HepG2 (cell line): ENCODE measurements around the gene PIGO. TPM values are rescaled to one million over a fixed set of nuclear protein-coding genes. Genes with fewer than 3 reads are reported as not detected.

Experiments
- ATAC-seq: fragments of 200-7000 bp; cut with Tn5 transposase; 3 replicates; pipeline ENCODE4 v1.9.1; 2020; ENCODE audit warnings: mild to moderate bottlenecking, moderate library complexity
- BruUV-seq: library from RNA; stranded (reverse); fragments of 400-500 nt; replicated peaks from 2 replicates; lab custom pipeline; 2021; lab: Mats Ljungman, UMichigan
- CTCF ChIA-PET: fragments of 300-600 bp; formaldehyde crosslinking; extraction: SDS; loops from one replicate; lab custom pipeline; 2021; ENCODE audit warnings: low total read pairs, inconsistent platforms, low intra/inter-chr PET ratio; lab: Yijun Ruan, JAX
- POLR2A ChIA-PET: fragments of 350-600 bp; sonication (Branson Sonifier 250); formaldehyde crosslinking; loops from one replicate; lab custom pipeline; 2020; ENCODE audit warnings: antibody characterized with exemption, inconsistent platforms; lab: Yijun Ruan, JAX
- DNase-seq: peaks from one replicate; pipeline ENCODE4 v3.0.0-alpha.2; 2015; ENCODE audit warnings: low spot score
- FAIRE-seq: peaks from 3 replicates; lab custom pipeline; 2011; peaks lifted over from hg19 to GRCh38; lab: Jason Lieb, UNC
- H2AFZ ChIP-seq: one replicate; pipeline ENCODE4 v1.6.1; 2011; ENCODE audit warnings: low read length, inconsistent platforms
- H3K27ac ChIP-seq: fragments of 300-600 bp; 3 replicates; pipeline ENCODE4 v1.8.0; 2011; ENCODE audit warnings: mixed run types, mild to moderate bottlenecking, mixed read lengths, low read length, inconsistent platforms; ENCODE audit not compliant: insufficient read depth; ENCODE audit errors: extremely low read length
- H3K27me3 ChIP-seq, 2 experiments: fragments of 200-600 bp in 1 of 2; 2 replicates in 1 of 2; 3 replicates in 1 of 2; pipeline versions ENCODE4 v1.6.0 to v1.8.0; 2011; ENCODE audit warnings: low read length in 2 of 2, mild to moderate bottlenecking in 2 of 2, moderate library complexity in 2 of 2, inconsistent platforms in 1 of 2; ENCODE audit not compliant: insufficient read depth in 2 of 2, control insufficient read depth in 1 of 2
- H3K36me3 ChIP-seq, 2 experiments: fragments of 200-600 bp in 1 of 2; replicated peaks in 1 of 2; 2 replicates in 1 of 2; 3 replicates in 1 of 2; pipeline versions ENCODE4 v1.5.1 to v1.8.0; 2011; ENCODE audit warnings: low read length in 2 of 2, inconsistent platforms in 1 of 2; ENCODE audit not compliant: insufficient read depth in 2 of 2, control insufficient read depth in 1 of 2
- H3K4me1 ChIP-seq: 2 replicates; pipeline ENCODE4 v1.5.1; 2012; ENCODE audit warnings: low read length, inconsistent platforms; ENCODE audit not compliant: insufficient read depth
- H3K4me2 ChIP-seq: 2 replicates; pipeline ENCODE4 v1.6.0; 2011; ENCODE audit warnings: low read depth, low read length, inconsistent platforms
- H3K4me3 ChIP-seq, 3 experiments: fragments of 200-600 bp in 1 of 3; sonication (generic), shearing (Covaris generic) in 1 of 3; replicated peaks in 1 of 3; 2 replicates each; pipeline ENCODE4 v1.5.1; 2011 to 2016; ENCODE audit warnings: low read length in 3 of 3, inconsistent platforms in 2 of 3, low read depth in 2 of 3, mild to moderate bottlenecking in 2 of 3, control low read depth in 1 of 3, mixed read lengths in 1 of 3; ENCODE audit not compliant: insufficient read depth in 1 of 3
- H3K79me2 ChIP-seq: one replicate; pipeline ENCODE4 v1.6.1; 2011; ENCODE audit warnings: low read length, inconsistent platforms; ENCODE audit not compliant: insufficient read depth
- H3K9ac ChIP-seq: 2 replicates; pipeline ENCODE4 v1.6.0; 2011; ENCODE audit warnings: mild to moderate bottlenecking, low read depth, low read length, inconsistent platforms; ENCODE audit not compliant: insufficient read depth
- H3K9me3 ChIP-seq: 2 replicates; pipeline ENCODE4 v1.5.1; 2012; ENCODE audit warnings: mild to moderate bottlenecking, low read length
- H4K20me1 ChIP-seq: 2 replicates; pipeline ENCODE4 v1.6.0; 2011; ENCODE audit warnings: inconsistent platforms, mild to moderate bottlenecking, low read length, moderate library complexity; ENCODE audit not compliant: insufficient read depth
- AHR ChIP-seq: IDR thresholded peaks from 2 replicates; pipeline ENCODE4 v1.6.1; 2018; ENCODE audit warnings: missing genetic modification reagents, missing compliant biosample characterization
- CEBPB ChIP-seq: IDR thresholded peaks from 2 replicates; pipeline ENCODE4 v1.6.1; 2011; ENCODE audit warnings: low read depth, low read length, improper control_type of control experiment, borderline replicate concordance
- CEBPG ChIP-seq: IDR thresholded peaks from 2 replicates; pipeline ENCODE4 v1.6.1; 2016
- HMG20A ChIP-seq: IDR thresholded peaks from 2 replicates; pipeline ENCODE4 v1.6.1; 2016; ENCODE audit warnings: borderline replicate concordance
- HNRNPL ChIP-seq: fragments of 200-400 bp; formaldehyde crosslinking; IDR thresholded peaks from 2 replicates; pipeline ENCODE4 v1.6.1; 2017; ENCODE audit warnings: mild to moderate bottlenecking, low read depth, low read length
- MED1 ChIP-seq: sonication (generic); formaldehyde crosslinking; IDR thresholded peaks from 2 replicates; pipeline ENCODE4 v1.4.0; 2020; ENCODE audit warnings: missing genetic modification reagents
- NAIF1 ChIP-seq: sonication (generic); formaldehyde crosslinking; IDR thresholded peaks from 2 replicates; pipeline ENCODE4 v1.5.0; 2020; ENCODE audit warnings: mild to moderate bottlenecking, missing genetic modification reagents, borderline replicate concordance
- ZBTB21 ChIP-seq: sonication (generic); formaldehyde crosslinking; IDR thresholded peaks from 2 replicates; pipeline ENCODE4 v1.4.0; 2020; ENCODE audit warnings: missing genetic modification reagents
- ZFP36L2 ChIP-seq: sonication (generic); formaldehyde crosslinking; IDR thresholded peaks from 2 replicates; pipeline ENCODE4 v1.4.0; 2020; ENCODE audit warnings: missing genetic modification reagents
- ZNF367 ChIP-seq: sonication (generic); formaldehyde crosslinking; IDR thresholded peaks from 2 replicates; pipeline ENCODE4 v1.4.0; 2020; ENCODE audit warnings: missing genetic modification reagents, borderline replicate concordance
- ZNF496 ChIP-seq: sonication (generic); formaldehyde crosslinking; IDR thresholded peaks from 2 replicates; pipeline ENCODE4 v1.8.1; 2023; ENCODE audit warnings: mild to moderate bottlenecking, moderate library complexity, missing genetic modification reagents; ENCODE audit not compliant: insufficient replicate concordance
- ZNF563 ChIP-seq: sonication (generic); formaldehyde crosslinking; IDR thresholded peaks from 2 replicates; pipeline ENCODE4 v1.8.0; 2022; ENCODE audit warnings: mild to moderate bottlenecking, moderate library complexity, missing genetic modification reagents
- ZNF83 ChIP-seq: sonication (generic); formaldehyde crosslinking; IDR thresholded peaks from 2 replicates; pipeline ENCODE4 v1.4.0; 2020; ENCODE audit warnings: missing genetic modification reagents, mild to moderate bottlenecking, borderline replicate concordance
- WGBS: methylation state at CpG from one replicate; pipeline ENCODE4 v1.1.6; 2017; ENCODE audit warnings: low lambda C conversion rate; 5-methylcytosine and 5-hydroxymethylcytosine counted together
- in situ Hi-C: cut with HindIII; loops from 2 replicates; pipeline ENCODE4 v1.10.0; 2017; ENCODE audit warnings: low pct_unique_long_range_greater_than_20kb; ENCODE audit not compliant: extremely low pct_ligation_motif_present
- intact Hi-C: fragments of 100-400 bp; cut with micrococcal nuclease; formaldehyde crosslinking; loops from one replicate; pipeline ENCODE4 v1.10.0; 2022; ENCODE audit not compliant: unreplicated experiment
- polyA plus RNA-seq, 8 experiments: library from polyadenylated mRNA; depleted of rRNA in 3 of 8; stranded (reverse) in 7 of 8; unstranded in 1 of 8; fragments of >200 nt; fragmentation: Illumina TruSeq in 4 of 8; extraction: Trizol in 4 of 8; gene quantifications; 2 replicates each; pipeline versions ENCODE4 v1.2.1 to v1.2.3, GENCODE V29; 2011 to 2016; ENCODE audit warnings: low read depth in 4 of 8, missing spikeins in 1 of 8, mixed read lengths in 1 of 8; ENCODE audit not compliant: insufficient read depth in 1 of 8
- total RNA-seq, 5 experiments: library from RNA; depleted of rRNA; stranded (reverse); fragments of >200 nt; fragmentation: Illumina TruSeq; extraction: Trizol; gene quantifications; 2 replicates each; pipeline ENCODE4 v1.2.3, GENCODE V29; 2016; ENCODE audit warnings: low read depth in 1 of 5
- TF ChIP-seq, protein P1 (sequence below): sonication (generic); formaldehyde crosslinking; IDR thresholded peaks from 2 replicates; pipeline ENCODE4 v1.4.0; 2020; ENCODE audit warnings: missing genetic modification reagents
- TF ChIP-seq, protein P2 (sequence below): IDR thresholded peaks from 2 replicates; pipeline ENCODE4 v1.6.1; 2016; ENCODE audit warnings: mild to moderate bottlenecking
- TF ChIP-seq, protein P3 (sequence below): IDR thresholded peaks from 2 replicates; pipeline ENCODE4 v1.6.1; 2016

Gene PIGO
- total and polyA plus RNA-seq, 2 of the 13 experiments (the other 11 are each of a cell fraction or from before 2014, with no cell fraction given) = 20.5 to 26.2 TPM

DNA sequence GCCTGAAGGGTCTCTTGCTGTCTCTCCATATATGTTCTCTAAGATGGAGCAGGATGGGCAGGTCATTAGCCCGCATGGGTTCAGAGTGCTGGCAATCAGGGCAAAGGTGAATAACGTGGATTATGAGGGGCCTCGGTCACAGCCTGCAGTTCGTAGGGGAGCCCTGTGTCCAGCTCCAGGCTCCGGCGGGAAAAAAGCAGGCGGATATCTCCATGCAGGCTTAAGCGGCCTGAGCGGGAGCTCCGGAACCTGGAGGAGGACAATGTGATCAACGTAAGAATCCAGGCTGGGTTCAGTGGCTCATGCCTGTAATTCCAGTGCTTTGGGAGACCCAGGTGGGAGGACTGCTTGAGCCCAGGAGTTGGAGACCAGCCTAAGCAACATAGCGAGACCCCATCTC lies 8.7 kb upstream of the PIGO start:
- no peak overlapping the region for H3K4me2 ChIP-seq
- H3K27me3 ChIP-seq = no peaks in the 10 kb centered on the region; a peak in 1 of 5 replicates
- no peak for FAIRE-seq
- H2AFZ ChIP-seq = no peak overlapping the region
- no peak overlapping the region for H3K27ac ChIP-seq
- in situ Hi-C loops = no loop called here
- peaks cover 16% of the 10 kb centered on the region for H3K79me2 ChIP-seq
- intact Hi-C loops = no loop called here
- H3K4me1 ChIP-seq = peaks cover 23% of the 10 kb centered on the region
- peaks cover 7 to 19% of the 10 kb centered on the region in 2 experiments; a peak in 4 of 5 replicates for H3K36me3 ChIP-seq
- DNase-seq = no peak
- ATAC-seq = no peak
- no TSS peak for BruUV-seq
- ChIA-PET POLR2A (no interaction called here), CTCF (no interaction called here)
- WGBS = 93% methylated on average over 12 of the region's 12 CpGs
- H3K9ac ChIP-seq = no peak overlapping the region
- no peaks in the 10 kb centered on the region for H4K20me1 ChIP-seq
- H3K4me3 ChIP-seq = no peak overlapping the region
- no peaks in the 10 kb centered on the region for H3K9me3 ChIP-seq
- no peak for TF ChIP-seq ZNF496
- TF ChIP-seq, protein P1, sequence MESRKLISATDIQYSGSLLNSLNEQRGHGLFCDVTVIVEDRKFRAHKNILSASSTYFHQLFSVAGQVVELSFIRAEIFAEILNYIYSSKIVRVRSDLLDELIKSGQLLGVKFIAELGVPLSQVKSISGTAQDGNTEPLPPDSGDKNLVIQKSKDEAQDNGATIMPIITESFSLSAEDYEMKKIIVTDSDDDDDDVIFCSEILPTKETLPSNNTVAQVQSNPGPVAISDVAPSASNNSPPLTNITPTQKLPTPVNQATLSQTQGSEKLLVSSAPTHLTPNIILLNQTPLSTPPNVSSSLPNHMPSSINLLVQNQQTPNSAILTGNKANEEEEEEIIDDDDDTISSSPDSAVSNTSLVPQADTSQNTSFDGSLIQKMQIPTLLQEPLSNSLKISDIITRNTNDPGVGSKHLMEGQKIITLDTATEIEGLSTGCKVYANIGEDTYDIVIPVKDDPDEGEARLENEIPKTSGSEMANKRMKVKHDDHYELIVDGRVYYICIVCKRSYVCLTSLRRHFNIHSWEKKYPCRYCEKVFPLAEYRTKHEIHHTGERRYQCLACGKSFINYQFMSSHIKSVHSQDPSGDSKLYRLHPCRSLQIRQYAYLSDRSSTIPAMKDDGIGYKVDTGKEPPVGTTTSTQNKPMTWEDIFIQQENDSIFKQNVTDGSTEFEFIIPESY = no peak
- TF ChIP-seq CEBPG = no peak
- TF ChIP-seq HMG20A (CRISPR knock-in tag) = no peak
- no peak for TF ChIP-seq ZNF367
- TF ChIP-seq ZBTB21 = no peak
- TF ChIP-seq AHR = no peak
- TF ChIP-seq, protein P2, sequence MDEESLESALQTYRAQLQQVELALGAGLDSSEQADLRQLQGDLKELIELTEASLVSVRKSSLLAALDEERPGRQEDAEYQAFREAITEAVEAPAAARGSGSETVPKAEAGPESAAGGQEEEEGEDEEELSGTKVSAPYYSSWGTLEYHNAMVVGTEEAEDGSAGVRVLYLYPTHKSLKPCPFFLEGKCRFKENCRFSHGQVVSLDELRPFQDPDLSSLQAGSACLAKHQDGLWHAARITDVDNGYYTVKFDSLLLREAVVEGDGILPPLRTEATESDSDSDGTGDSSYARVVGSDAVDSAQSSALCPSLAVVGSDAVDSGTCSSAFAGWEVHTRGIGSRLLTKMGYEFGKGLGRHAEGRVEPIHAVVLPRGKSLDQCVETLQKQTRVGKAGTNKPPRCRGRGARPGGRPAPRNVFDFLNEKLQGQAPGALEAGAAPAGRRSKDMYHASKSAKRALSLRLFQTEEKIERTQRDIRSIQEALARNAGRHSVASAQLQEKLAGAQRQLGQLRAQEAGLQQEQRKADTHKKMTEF (CRISPR knock-in tag) = no peak
- TF ChIP-seq, protein P3, sequence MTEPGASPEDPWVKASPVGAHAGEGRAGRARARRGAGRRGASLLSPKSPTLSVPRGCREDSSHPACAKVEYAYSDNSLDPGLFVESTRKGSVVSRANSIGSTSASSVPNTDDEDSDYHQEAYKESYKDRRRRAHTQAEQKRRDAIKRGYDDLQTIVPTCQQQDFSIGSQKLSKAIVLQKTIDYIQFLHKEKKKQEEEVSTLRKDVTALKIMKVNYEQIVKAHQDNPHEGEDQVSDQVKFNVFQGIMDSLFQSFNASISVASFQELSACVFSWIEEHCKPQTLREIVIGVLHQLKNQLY (CRISPR knock-in tag) = no peak
- no peak for TF ChIP-seq CEBPB
- no peak for TF ChIP-seq HNRNPL
- TF ChIP-seq NAIF1 (CRISPR knock-in tag) = no peak
- no peak for TF ChIP-seq MED1 (CRISPR knock-in tag)
- no peak for TF ChIP-seq ZNF83 (CRISPR knock-in tag)
- no peak for TF ChIP-seq ZNF563 (CRISPR knock-in tag)
- no peak for TF ChIP-seq ZFP36L2 (CRISPR knock-in tag)
